Tibial nerve (tissue), 4 donors: ENCODE results near the gene LMCD1.

Experiments used
- EP300 ChIP-seq, 2 donors: sonication (generic); formaldehyde crosslinking; IDR thresholded peaks; one replicate each; pipeline ENCODE4 v1.6.1; 2017; ENCODE audit warnings: antibody characterized with exemption in 2 of 2, mild to moderate bottlenecking in 1 of 2
- TF ChIP-seq, protein P1 (sequence below), 5 experiments: fragments of 200-600 bp in 3 of 5; fragments of 450-650 bp in 2 of 5; sonication (generic) in 3 of 5; IDR thresholded peaks; one replicate each; pipeline ENCODE4 v1.5.1; 2016 to 2019; ENCODE audit warnings: antibody characterized with exemption in 5 of 5, mild to moderate bottlenecking in 3 of 5, moderate library complexity in 2 of 5

DNA sequence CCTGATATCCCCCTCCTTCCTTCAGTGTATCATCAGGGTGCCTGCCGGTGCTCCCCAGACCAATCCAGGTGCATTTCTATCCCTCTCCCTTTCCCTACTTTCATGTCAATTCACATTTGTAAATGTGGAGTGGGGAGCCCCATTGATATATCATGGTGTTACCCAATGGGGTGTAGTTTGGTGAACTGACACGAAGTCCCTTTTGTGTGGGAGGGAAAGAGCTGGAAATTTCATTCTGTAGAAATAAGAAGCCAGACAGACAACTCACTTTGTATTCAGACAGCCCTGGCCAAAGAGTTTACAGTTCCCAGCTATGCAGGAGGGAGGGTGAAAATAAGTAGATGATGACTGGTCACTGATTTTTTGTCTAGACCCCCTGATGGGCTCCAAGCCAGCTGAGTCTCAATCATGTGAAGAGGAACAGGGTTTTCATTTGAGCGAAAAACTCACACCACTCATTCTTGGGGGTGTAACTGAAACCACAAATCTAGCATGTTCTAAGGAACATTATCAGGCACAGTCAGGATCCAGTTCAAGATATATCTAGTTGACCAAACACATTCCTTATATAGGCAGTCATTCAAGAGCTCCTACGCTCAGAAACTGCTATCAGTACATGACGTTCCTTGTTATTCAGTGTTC is 58.9 kb downstream of the LMCD1 start:
- TF ChIP-seq, protein P1, sequence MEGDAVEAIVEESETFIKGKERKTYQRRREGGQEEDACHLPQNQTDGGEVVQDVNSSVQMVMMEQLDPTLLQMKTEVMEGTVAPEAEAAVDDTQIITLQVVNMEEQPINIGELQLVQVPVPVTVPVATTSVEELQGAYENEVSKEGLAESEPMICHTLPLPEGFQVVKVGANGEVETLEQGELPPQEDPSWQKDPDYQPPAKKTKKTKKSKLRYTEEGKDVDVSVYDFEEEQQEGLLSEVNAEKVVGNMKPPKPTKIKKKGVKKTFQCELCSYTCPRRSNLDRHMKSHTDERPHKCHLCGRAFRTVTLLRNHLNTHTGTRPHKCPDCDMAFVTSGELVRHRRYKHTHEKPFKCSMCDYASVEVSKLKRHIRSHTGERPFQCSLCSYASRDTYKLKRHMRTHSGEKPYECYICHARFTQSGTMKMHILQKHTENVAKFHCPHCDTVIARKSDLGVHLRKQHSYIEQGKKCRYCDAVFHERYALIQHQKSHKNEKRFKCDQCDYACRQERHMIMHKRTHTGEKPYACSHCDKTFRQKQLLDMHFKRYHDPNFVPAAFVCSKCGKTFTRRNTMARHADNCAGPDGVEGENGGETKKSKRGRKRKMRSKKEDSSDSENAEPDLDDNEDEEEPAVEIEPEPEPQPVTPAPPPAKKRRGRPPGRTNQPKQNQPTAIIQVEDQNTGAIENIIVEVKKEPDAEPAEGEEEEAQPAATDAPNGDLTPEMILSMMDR (IDR thresholded peaks at IDR 0.05): no peak
- TF ChIP-seq EP300 (IDR thresholded peaks at IDR 0.05): no peak
